Measurements from ENCODE around the gene LCP1.

GRCh38 chr13:46077265-46077664 lies 104.7 kb downstream of the LCP1 start:
- TF ChIP-seq EZH2 (IDR thresholded peaks at IDR 0.05) (no peak), POLR2AphosphoS5 (IDR thresholded peaks at IDR 0.05; ENCODE audit: borderline replicate concordance, low read depth, low read length) (no peak), FOXP2 (optimal IDR thresholded peaks at IDR 0.05; ENCODE audit: control extremely low read depth, extremely low read length, insufficient read depth) (no peak)
